OCI-M2 (cell line): Measurements from ENCODE around the gene GLYAT.
"Not testable (repeated sequence)": the region's sequence is repeated elsewhere in the genome, so short reads cannot be mapped to it uniquely, and the experiment has no call there.

Experiments used
- DNase-seq: peaks from one replicate; lab custom pipeline; 2025; ENCODE audit not compliant: unreplicated experiment; lab: John Stamatoyannopoulos, UW

GLYAT gene

DNA sequence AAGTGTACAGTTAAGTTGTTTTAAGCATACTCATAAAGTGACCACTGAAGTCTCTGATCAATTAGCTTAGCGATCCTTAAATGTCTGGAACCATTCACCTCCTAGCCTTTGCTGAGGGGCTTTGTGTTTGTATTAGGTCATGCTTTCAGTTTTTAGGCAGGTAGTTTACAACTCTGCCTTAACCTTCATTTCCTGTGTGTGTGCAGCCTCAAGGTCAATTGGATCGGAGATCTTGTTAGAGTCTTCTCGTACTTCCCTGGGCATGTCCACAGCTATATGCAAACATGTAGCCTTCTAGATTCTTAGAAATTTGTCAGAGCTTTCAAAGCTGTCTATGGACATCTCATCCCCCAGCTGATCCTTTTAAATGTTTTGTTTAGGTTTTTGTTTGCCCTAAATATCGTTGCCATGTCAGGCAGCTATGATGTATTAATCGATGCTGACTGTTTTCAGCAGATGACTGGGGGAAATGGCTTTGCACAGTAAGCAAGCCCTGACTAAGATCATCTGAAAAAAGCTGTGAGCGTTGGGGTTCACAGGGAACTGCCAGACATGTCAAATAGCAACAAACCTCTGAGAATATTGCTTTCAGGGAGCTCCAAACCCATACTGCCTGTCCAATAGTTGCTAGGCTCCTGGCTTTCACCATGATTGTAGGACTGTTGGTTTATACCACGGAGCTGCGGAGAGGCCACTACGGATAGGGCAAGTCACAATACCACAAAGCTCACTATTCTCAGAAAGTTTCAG is 45.6 kb downstream of the GLYAT start:
- DNase-seq = no peak

DNA sequence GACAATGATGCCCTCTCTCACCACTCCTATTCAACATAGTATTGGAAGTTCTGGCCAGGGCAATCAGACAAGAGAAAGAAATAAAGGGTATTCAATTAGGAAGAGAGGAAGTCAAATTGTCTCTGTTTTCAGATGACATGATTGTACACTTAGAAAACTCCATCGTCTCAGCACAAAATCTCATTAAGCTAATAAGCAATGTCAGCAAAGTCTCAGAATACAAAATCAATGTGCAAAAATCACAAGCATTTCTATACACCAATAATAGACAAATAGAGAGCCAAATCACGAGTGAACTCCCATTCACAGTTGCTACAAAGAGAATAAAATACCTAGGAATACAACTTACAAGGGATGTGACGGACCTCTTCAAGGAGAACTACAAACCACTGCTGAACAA is 49.1 kb downstream of the GLYAT start:
- DNase-seq = not testable (repeated sequence)

DNA sequence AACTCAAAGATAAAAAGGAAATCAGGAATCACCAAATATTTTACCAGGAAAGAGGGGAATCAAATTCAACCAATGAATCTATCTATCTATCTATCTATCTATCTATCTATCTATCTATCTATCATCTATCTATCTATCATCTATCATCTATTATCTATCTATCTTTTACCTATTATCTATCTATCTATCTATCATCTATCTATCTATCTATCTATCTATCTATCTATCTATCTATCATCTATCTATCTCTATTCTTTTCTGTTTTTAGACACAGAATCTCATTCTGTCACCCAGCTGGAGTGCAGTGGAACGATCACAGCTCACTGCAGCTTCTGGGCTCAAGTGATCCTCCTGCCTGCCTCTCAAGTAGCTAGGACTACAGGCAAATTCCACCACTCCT is 54.2 kb downstream of the GLYAT start:
- DNase-seq = not testable (repeated sequence)

DNA sequence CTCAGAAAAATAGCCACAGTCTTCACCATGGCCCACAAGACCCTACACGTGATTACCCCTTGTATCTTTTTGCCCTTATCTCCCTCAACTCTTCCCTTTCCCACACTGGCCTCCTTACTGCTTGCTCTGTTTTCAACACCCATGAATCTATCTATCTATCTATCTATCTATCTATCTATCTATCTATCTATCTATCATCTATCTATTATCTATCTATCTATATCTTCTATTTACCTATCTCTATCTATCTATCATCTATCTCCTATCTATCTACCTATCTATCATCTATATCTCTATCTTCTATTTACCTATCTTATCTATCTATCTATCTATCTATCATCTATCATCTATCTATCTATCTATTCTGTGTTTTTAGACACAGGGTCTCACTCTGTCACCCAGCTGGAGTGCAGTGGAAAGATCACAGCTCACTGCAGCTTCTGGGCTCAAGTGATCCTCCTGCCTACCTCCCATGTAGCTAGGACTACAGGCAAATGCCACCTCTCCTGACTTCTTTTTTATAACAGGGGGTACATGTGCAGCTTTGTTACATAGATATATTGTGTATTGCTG is 55.1 kb downstream of the GLYAT start:
- no peak for DNase-seq

DNA sequence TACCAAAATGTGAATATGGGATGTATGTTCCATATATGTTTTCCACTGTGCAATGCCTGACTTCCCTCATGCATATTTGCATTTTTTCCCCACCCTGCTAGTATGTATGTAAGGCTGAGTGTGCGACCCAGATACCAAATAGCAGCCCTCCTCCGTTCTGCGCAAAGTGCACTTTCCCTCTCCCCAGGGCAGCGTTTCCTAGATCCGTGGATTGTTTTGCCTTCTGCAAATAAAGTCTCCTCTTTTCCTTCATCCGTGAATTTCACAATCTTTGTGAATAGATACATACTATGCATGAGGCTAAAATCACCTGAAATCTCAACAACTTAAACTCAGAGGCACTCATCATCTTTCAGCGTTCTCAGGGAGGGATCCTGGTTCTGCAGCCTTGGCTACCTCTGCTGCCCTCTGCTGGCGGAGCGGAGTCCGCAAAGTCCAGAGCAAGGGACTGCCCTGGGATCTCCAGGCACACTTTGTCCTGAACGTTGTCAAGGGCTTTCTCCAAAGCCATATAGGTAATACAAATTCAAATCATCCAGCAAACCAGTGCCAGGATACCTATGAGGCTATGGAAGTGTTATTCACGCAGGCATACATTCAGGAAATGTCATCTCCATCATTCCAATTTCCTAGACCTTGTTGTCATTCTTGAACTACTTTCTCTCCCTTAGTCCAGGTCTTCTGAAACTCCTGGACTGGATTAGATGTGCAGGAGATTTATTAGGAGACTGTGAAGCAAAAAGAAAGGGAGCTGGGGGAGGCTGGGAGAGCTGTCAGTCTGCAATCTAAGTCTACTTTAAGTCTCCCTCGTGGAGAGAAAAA is 56.2 kb downstream of the GLYAT start:
- no peak for DNase-seq

DNA sequence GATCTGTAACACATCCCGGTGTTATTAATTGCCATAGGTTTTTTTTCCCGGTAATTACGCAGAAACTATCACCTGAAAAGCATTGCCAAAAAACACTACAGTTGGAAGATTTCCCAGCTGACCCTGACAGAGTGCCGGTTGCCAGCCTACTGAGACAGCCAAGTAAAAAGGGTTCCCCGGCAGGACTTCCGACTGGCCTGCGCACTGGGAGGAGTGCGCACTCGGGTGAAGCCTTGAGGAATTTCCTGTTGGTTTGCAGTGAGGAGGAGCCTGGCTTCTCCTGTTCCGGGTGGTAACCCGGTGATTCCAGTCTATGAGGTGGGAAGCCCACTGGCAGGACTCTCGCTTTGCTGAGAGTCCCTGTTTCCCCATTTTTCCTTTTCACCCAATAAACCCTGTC is 57.1 kb downstream of the GLYAT start:
- no peak for DNase-seq

DNA sequence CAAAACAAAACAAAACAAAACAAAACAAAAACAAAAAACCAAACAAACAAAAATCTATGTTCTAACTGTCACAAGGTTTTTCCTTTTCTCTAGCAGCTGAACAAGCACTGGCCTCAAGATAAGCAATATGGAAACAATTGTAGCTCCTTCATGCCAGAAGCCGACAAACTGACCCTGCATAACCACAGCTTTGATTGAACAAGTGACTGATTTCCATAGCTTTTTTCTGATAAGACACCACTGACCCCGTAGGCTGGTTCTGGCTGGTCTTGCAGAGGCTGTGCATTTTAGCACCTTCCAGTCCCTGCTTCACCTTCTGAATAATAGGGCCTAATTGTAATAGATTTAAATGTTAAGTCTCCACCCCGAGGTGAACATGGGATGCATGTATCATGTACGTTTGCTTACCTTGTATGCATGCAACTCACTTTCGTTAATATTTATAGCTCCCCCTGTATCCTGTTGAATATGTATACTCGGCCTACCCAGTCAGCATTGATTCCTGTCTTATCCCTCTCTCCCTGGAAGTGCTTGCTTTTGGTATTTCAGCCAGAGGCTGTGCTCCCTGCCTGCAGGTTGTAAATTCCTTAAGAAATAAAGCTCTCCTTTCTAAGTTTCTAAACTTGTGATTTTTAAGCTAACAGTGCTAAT is 59.6 kb downstream of the GLYAT start:
- DNase-seq = no peak

GRCh38 chr11:58659910-58660570 is 71.7 kb downstream of the GLYAT start:
- no peak for DNase-seq

GRCh38 chr11:58659404-58659803 is 72.3 kb downstream of the GLYAT start:
- DNase-seq = no peak
